HEK293 (cell line): ENCODE measurements around the gene PPP1R1B.
A peak's percentile ranks its signal among the peaks of the same experiment; 100 is the strongest.

Experiments used
- EGR2 ChIP-seq: fragments of 450-650 bp; formaldehyde crosslinking; IDR thresholded peaks from 2 replicates; pipeline ENCODE4 v1.5.1; 2016; ENCODE audit warnings: low read depth, missing biosample characterization, missing genetic modification characterization
- GLIS1 ChIP-seq: fragments of 450-650 bp; formaldehyde crosslinking; IDR thresholded peaks from 2 replicates; pipeline ENCODE4 v1.5.1; 2016; ENCODE audit warnings: missing biosample characterization, missing genetic modification characterization
- HOXA7 ChIP-seq: sonication (generic); formaldehyde crosslinking; IDR thresholded peaks from 2 replicates; pipeline ENCODE4 v1.8.1; 2022; ENCODE audit warnings: missing genetic modification reagents, borderline replicate concordance
- INSM2 ChIP-seq: fragments of 450-650 bp; formaldehyde crosslinking; IDR thresholded peaks from 2 replicates; pipeline ENCODE4 v1.5.1; 2016; ENCODE audit warnings: missing biosample characterization, missing genetic modification characterization
- KLF1 ChIP-seq: fragments of 450-650 bp; formaldehyde crosslinking; IDR thresholded peaks from 2 replicates; pipeline ENCODE4 v1.5.1; 2016; ENCODE audit warnings: missing biosample characterization, missing genetic modification characterization
- KLF10 ChIP-seq: fragments of 450-650 bp; IDR thresholded peaks from 2 replicates; pipeline ENCODE4 v1.5.1; 2018; ENCODE audit warnings: missing biosample characterization, mild to moderate bottlenecking, missing genetic modification characterization
- KLF8 ChIP-seq: fragments of 450-650 bp; formaldehyde crosslinking; IDR thresholded peaks from 2 replicates; pipeline ENCODE4 v1.5.1; 2016; ENCODE audit warnings: missing biosample characterization, missing genetic modification characterization
- PATZ1 ChIP-seq: fragments of 450-650 bp; formaldehyde crosslinking; IDR thresholded peaks from 2 replicates; pipeline ENCODE4 v1.5.1; 2016; ENCODE audit warnings: missing biosample characterization, missing genetic modification characterization
- SCRT2 ChIP-seq: fragments of 450-650 bp; formaldehyde crosslinking; IDR thresholded peaks from 2 replicates; pipeline ENCODE4 v1.5.1; 2016; ENCODE audit warnings: missing biosample characterization, missing genetic modification characterization
- SP2 ChIP-seq: fragments of 450-650 bp; formaldehyde crosslinking; IDR thresholded peaks from 2 replicates; pipeline ENCODE4 v1.5.1; 2016; ENCODE audit warnings: missing biosample characterization, missing genetic modification characterization
- TRIM28 ChIP-seq: IDR thresholded peaks from 2 replicates; pipeline ENCODE4 v1.6.1; 2011; ENCODE audit warnings: low read length, control low read depth, borderline replicate concordance
- ZBTB21 ChIP-seq: fragments of 450-650 bp; formaldehyde crosslinking; IDR thresholded peaks from 2 replicates; pipeline ENCODE4 v1.5.1; 2017; ENCODE audit warnings: missing biosample characterization, missing genetic modification characterization
- ZFHX2 ChIP-seq: fragments of 450-650 bp; formaldehyde crosslinking; conservative IDR thresholded peaks from 2 replicates; pipeline ENCODE4 v1.5.1; 2016; ENCODE audit warnings: missing biosample characterization, missing genetic modification characterization
- ZFP41 ChIP-seq: fragments of 450-650 bp; formaldehyde crosslinking; IDR thresholded peaks from 2 replicates; pipeline ENCODE4 v1.5.1; 2016; ENCODE audit warnings: missing biosample characterization, missing genetic modification characterization, borderline replicate concordance
- ZIC2 ChIP-seq: fragments of 450-650 bp; formaldehyde crosslinking; IDR thresholded peaks from 2 replicates; pipeline ENCODE4 v1.5.1; 2016; ENCODE audit warnings: missing biosample characterization, missing genetic modification characterization
- ZNF112 ChIP-seq: fragments of 450-650 bp; formaldehyde crosslinking; IDR thresholded peaks from 2 replicates; pipeline ENCODE4 v1.5.0; 2017; ENCODE audit warnings: missing biosample characterization, missing genetic modification characterization
- ZNF132 ChIP-seq: fragments of 450-650 bp; formaldehyde crosslinking; IDR thresholded peaks from 2 replicates; pipeline ENCODE4 v1.5.1; 2017; ENCODE audit warnings: missing biosample characterization, missing genetic modification characterization, borderline replicate concordance
- ZNF155 ChIP-seq: fragments of 450-650 bp; formaldehyde crosslinking; IDR thresholded peaks from 2 replicates; pipeline ENCODE4 v1.5.1; 2016; ENCODE audit warnings: missing biosample characterization, missing genetic modification characterization
- ZNF174 ChIP-seq: fragments of 450-650 bp; formaldehyde crosslinking; IDR thresholded peaks from 2 replicates; pipeline ENCODE4 v1.5.0; 2017; ENCODE audit warnings: missing biosample characterization, mild to moderate bottlenecking, missing genetic modification characterization
- ZNF18 ChIP-seq: fragments of 450-650 bp; formaldehyde crosslinking; IDR thresholded peaks from 2 replicates; pipeline ENCODE4 v1.5.1; 2016; ENCODE audit warnings: missing biosample characterization, missing genetic modification characterization
- ZNF324 ChIP-seq: fragments of 450-650 bp; formaldehyde crosslinking; IDR thresholded peaks from 2 replicates; pipeline ENCODE4 v1.5.1; 2016; ENCODE audit warnings: missing biosample characterization, missing genetic modification characterization
- ZNF341 ChIP-seq: fragments of 450-650 bp; formaldehyde crosslinking; IDR thresholded peaks from 2 replicates; pipeline ENCODE4; 2016; ENCODE audit warnings: low read depth, missing biosample characterization, missing genetic modification characterization
- ZNF398 ChIP-seq: fragments of 450-650 bp; formaldehyde crosslinking; IDR thresholded peaks from 2 replicates; pipeline ENCODE4 v1.5.1; 2017; ENCODE audit warnings: missing biosample characterization, missing genetic modification characterization
- ZNF423 ChIP-seq: fragments of 450-650 bp; formaldehyde crosslinking; IDR thresholded peaks from 2 replicates; pipeline ENCODE4 v1.5.1; 2016; ENCODE audit warnings: missing biosample characterization, missing genetic modification characterization
- ZNF48 ChIP-seq: fragments of 450-650 bp; formaldehyde crosslinking; IDR thresholded peaks from 2 replicates; pipeline ENCODE4 v1.5.1; 2016; ENCODE audit warnings: missing biosample characterization, missing genetic modification characterization
- ZNF560 ChIP-seq: fragments of 450-650 bp; formaldehyde crosslinking; IDR thresholded peaks from 2 replicates; pipeline ENCODE4 v1.5.1; 2017; ENCODE audit warnings: missing biosample characterization, missing genetic modification characterization, borderline replicate concordance
- ZNF621 ChIP-seq: fragments of 450-650 bp; formaldehyde crosslinking; IDR thresholded peaks from 2 replicates; pipeline ENCODE4 v1.5.1; 2017; ENCODE audit warnings: missing biosample characterization, missing genetic modification characterization
- ZNF660 ChIP-seq: fragments of 450-650 bp; IDR thresholded peaks from 2 replicates; pipeline ENCODE4 v1.5.1; 2018; ENCODE audit warnings: missing biosample characterization, mild to moderate bottlenecking, missing genetic modification characterization
- ZNF692 ChIP-seq: fragments of 450-650 bp; formaldehyde crosslinking; IDR thresholded peaks from 2 replicates; pipeline ENCODE4 v1.5.1; 2016; ENCODE audit warnings: missing biosample characterization, missing genetic modification characterization
- ZNF776 ChIP-seq: fragments of 450-650 bp; formaldehyde crosslinking; IDR thresholded peaks from 2 replicates; pipeline ENCODE4 v1.5.0; 2017; ENCODE audit warnings: missing biosample characterization, missing genetic modification characterization, borderline replicate concordance
- ZNF830 ChIP-seq: fragments of 450-650 bp; IDR thresholded peaks from 2 replicates; pipeline ENCODE4 v1.5.0; 2018; ENCODE audit warnings: missing biosample characterization, missing genetic modification characterization, low read depth, mild to moderate bottlenecking, moderate library complexity

The PPP1R1B gene

GRCh38 chr17:39676198-39676819, 49.6 kb downstream of the PPP1R1B start (continued):
- TF ChIP-seq HOXA7 (no peak), ZNF398 (tag by site-specific recombination) (peak; percentile 67; the same call in 1 of the 2 replicates), ZBTB21 (no peak), TRIM28 (no peak), ZNF830 (tag by site-specific recombination) (no peak), ZNF155 (no peak), SP2 (peak; percentile 36), ZNF692 (tag by site-specific recombination) (no peak), ZNF560 (tag by site-specific recombination) (no peak), INSM2 (tag by site-specific recombination) (no peak), ZNF112 (tag by site-specific recombination) (no peak), SCRT2 (tag by site-specific recombination) (no peak), ZFHX2 (peak; percentile 89), KLF1 (tag by site-specific recombination) (peak; percentile 56), ZNF174 (tag by site-specific recombination) (no peak), KLF8 (0 out of 2 replicates have a peak, but pooled peaks have one; percentile 30), ZNF341 (tag by site-specific recombination) (peak; percentile 43; the same call in 1 of the 2 replicates), ZNF776 (tag by site-specific recombination) (no peak), ZNF324 (tag by site-specific recombination) (no peak), ZNF621 (tag by site-specific recombination) (no peak), KLF10 (no peak), ZNF132 (tag by site-specific recombination) (no peak), ZNF423 (tag by site-specific recombination) (peak; percentile 36; the same call in 1 of the 2 replicates), ZNF48 (tag by site-specific recombination) (no peak), ZNF18 (tag by site-specific recombination) (no peak), EGR2 (tag by site-specific recombination) (peak; percentile 90), ZIC2 (peak; percentile 83), GLIS1 (tag by site-specific recombination) (peak; percentile 87), PATZ1 (tag by site-specific recombination) (peak; percentile 54; the same call in 1 of the 2 replicates), ZFP41 (tag by site-specific recombination) (no peak), ZNF660 (tag by site-specific recombination) (peak; percentile 48; the same call in 1 of the 2 replicates)
